DMS53 treated with DMSO at 0.1 percent for 48 hours (cell line): ENCODE results near the gene SUGP1.
"Not testable (repeated sequence)": the region's sequence is repeated elsewhere in the genome, so short reads cannot be mapped to it uniquely, and the experiment has no call there.

Experiments
- DNase-seq: peaks from one replicate; lab custom pipeline; 2025; ENCODE audit not compliant: unreplicated experiment; lab: John Stamatoyannopoulos, UW

The SUGP1 gene

GRCh38 chr19:19268453-19269385 lies 51.6 kb downstream of the SUGP1 start:
- DNase-seq = no peak

GRCh38 chr19:19267305-19267704 lies 53.0 kb downstream of the SUGP1 start:
- no peak for DNase-seq

GRCh38 chr19:19263886-19264487 lies 56.3 kb downstream of the SUGP1 start:
- DNase-seq = no peak

- no peak for DNase-seq
These were observed 57.9 kb downstream of the SUGP1 start for GRCh38 chr19:19262190-19263057.

- DNase-seq = no peak
These were observed 58.7 kb downstream of the SUGP1 start for GRCh38 chr19:19261350-19262189.

DNA sequence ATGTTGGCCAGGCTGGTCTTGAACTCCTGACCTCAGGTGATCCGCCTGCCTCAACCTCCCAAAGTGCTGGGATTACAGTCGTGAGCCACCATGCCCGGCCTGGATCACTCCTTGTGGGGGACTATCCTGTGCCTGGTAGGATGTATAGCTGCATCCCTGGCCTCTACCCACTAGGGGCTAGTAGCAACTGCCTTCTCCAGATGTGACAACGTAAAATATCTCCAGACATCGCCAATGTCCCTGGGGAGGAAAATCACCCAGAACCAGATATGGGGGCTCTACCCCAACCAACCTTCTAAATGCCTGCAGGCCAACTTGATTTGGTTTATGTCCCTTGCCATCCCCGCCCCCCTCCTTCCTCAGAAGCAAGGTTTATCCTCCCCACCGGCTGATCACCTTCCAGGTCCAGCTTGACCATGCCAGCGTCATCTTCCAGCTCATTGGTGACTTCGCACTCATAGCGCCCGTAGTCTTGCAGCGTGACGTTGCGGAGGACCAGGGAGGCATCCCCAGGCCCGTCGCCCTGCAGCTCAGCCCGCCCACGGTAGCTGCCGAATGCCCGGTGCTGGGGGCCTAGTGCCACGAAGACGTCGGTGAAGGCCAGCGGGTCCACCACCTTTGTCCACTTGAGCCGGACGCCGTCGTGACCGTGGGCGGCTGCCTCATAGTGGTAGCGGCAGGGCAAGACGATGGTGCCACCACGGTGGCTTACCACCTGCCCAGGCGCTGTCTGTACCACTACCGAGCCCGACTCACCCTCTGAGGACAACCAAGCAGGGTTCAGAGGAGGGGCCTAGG lies 59.7 kb downstream of the SUGP1 start:
- DNase-seq = no peak

DNA sequence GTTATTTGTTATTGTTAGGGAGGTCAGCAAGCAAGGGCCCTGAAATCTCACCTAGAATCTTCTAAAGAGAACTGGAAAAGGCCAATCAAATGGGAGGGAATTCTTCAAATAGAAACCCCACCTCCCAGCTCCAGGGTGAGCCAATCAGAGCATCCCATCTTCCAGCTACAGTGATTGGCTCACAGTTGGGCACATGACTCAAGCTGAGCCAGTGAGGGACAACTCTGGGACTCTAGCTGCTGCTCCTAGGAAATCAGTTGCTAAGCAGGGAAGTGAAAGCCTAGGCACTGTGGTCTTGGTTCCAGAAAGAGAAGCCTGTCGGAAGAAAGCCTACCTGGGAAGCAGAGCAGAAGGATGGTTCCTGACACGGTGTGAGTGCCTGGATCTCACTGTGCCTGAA lies 60.6 kb downstream of the SUGP1 start:
- DNase-seq = no peak

DNA sequence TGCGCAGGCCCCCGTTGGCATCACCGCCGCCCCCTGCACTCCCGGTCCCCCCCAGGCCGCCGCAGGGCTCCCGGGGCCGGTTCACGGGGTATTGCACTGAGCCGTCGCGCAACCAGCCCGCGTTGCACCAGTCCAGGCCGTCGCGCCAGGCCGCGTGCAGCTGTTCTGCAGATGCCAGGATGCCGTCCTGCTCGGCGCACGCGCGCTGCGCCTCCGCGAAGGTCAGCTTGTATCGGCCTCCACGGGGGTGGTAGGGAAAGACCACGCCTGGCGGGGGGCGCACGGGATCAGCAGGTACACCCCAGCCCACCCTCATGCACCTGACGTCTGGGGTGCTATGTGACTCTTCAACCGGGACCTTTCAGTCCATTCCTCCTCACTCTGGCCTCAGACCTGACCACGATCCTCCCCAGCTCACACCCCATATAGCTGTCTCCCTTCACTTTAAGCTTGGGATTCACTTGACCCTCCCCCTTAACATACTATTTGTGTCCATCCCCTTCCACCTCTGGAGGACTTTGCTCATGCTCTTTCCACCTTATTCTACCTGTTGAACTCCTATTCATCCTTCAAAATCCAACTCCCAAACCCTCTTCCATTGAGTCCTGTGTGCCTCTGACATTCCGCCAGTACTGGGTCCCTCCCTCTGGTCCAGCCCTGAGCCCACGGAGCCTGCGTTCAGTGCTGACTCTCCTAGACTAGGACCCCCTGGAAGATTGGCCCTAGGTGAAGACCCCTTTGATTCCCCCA lies 61.5 kb downstream of the SUGP1 start:
- no peak for DNase-seq

- DNase-seq = no peak
These were observed 62.3 kb downstream of the SUGP1 start for GRCh38 chr19:19257836-19258588.

- DNase-seq = no peak
These were observed 63.2 kb downstream of the SUGP1 start for GRCh38 chr19:19257137-19257536.

GRCh38 chr19:19256072-19256969 lies 64.0 kb downstream of the SUGP1 start:
- no peak for DNase-seq

GRCh38 chr19:19253409-19253808 lies 66.9 kb downstream of the SUGP1 start:
- not testable (repeated sequence) for DNase-seq

DNA sequence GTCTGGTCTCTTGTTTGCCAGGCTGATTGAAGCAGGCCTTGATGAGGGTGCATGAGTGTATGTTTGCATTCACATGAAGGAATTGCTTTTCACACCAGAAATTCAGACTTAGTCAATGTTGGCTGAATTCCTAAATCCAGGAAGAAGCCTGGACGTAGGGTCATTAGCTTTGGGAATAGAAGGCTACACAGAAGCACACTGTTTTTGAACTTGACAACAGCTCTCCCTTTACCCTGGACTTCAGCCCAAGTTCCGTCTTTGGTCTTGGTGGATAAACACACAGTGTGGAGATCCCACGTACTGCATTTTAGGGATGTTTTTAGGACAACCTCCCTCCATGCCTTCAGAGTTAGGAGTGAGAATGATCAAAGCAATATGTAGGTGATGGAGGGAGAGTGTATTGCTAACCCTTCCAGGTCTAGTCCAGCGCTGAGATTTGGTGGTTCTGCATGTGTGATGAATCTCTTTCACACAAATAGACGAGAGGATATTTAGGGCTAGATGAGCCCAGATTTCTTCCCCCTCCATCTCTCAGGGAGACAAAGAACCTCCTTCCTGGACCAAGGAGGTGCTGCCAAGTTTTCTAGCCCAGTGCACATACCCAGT lies 70.0 kb downstream of the SUGP1 start:
- no peak for DNase-seq

DNA sequence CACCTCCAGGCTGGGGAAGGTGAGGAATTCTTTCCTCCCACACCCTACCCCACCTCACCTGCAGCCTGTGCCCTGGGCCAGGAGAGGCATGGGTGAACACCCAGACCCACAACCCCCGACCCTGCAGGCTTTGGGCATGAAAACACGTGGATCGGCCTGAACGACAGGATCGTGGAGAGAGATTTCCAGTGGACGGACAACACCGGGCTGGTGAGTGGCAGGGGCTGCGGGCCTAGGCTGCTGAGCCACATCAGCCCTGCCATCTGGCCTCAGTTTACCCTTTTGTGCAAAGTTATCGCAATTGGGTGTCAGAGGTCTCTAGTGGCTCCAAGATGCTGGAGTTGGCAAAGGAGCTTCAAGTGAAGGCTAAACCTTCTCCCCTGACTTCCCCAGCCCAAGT lies 79.8 kb downstream of the SUGP1 start:
- DNase-seq = no peak

- no peak for DNase-seq
These were observed 80.6 kb downstream of the SUGP1 start for GRCh38 chr19:19239675-19240074.

DNA sequence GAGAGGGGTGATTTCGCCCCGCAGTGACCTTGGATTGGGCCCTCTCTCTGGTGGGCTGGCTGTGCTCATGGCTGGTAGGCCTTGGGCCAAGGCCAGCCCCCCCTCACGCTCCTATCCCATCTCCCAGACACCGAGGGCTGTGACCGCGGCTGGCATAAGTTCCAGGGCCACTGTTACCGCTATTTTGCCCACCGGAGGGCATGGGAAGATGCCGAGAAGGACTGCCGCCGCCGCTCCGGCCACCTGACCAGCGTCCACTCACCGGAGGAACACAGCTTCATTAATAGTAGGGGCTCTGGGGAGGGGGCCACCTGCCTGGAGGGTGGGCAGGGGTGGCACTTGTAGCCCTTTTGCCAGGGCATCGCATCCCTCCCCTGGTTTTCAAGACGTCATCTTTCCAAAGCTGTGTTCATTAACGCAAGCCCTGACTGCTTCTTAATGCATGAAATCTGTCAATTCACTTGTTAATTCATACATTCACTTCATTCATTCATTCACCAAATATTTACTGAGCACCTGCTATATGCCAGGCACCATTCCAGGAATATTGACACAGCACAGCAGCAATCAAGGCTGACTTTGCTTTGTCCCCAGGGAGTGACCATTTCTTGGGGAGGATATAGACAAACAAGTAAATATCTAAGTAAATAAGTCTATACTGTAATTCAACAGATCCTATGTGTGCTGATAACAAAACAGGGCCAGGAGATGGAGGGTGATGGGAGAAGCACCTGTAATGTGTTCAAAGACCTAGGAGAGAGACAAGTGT lies 82.0 kb downstream of the SUGP1 start:
- DNase-seq = no peak
